Gastroesophageal sphincter (tissue), 4 donors: ENCODE measurements around the gene WFIKKN2. TPM values are rescaled to one million over a fixed set of nuclear protein-coding genes. Genes with fewer than 3 reads are reported as not detected.
"Not testable (repeated sequence)": the region's sequence is repeated elsewhere in the genome, so short reads cannot be mapped to it uniquely, and the experiment has no call there.

Experiments
- ATAC-seq: fragments of 150-250 bp; one replicate; pipeline ENCODE4 v1.9.1; 2016; ENCODE audit warnings: mild to moderate bottlenecking, moderate library complexity
- H3K27ac ChIP-seq, 4 donors: fragments of 200-600 bp; sonication (generic) in 3 of 4; 1 replicate in 3 of 4; 2 replicates in 1 of 4; pipeline ENCODE4 v1.5.1; 2016 to 2019
- H3K27me3 ChIP-seq: fragments of 200-600 bp; sonication (generic); one replicate; pipeline ENCODE4 v1.5.1; 2019
- H3K36me3 ChIP-seq, 2 donors: fragments of 200-600 bp; sonication (generic); one replicate each; pipeline ENCODE4 v1.5.1; 2019; ENCODE audit warnings: control low read depth in 1 of 2
- H3K4me1 ChIP-seq, 3 donors: fragments of 200-600 bp; sonication (generic); 1 replicate in 2 of 3; 2 replicates in 1 of 3; pipeline ENCODE4 v1.5.1; 2016 to 2019; ENCODE audit warnings: control low read depth in 2 of 3
- H3K4me3 ChIP-seq, 2 donors: fragments of 200-600 bp; sonication (generic); one replicate each; pipeline ENCODE4 v1.5.1; 2019; ENCODE audit warnings: mild to moderate bottlenecking in 1 of 2, moderate library complexity in 1 of 2
- H3K9me3 ChIP-seq, 3 donors: fragments of 200-600 bp; sonication (generic); one replicate each; pipeline ENCODE4 v1.5.1; 2017 to 2019; ENCODE audit warnings: control low read depth in 2 of 3
- EP300 ChIP-seq: sonication (generic); formaldehyde crosslinking; IDR thresholded peaks from one replicate; pipeline ENCODE4 v1.6.1; 2017; ENCODE audit warnings: antibody characterized with exemption, mild to moderate bottlenecking
- POLR2A ChIP-seq, 2 donors: fragments of 450-650 bp; IDR thresholded peaks; one replicate each; pipeline ENCODE4 v1.6.1; 2017; ENCODE audit warnings: antibody characterized with exemption in 2 of 2, mild to moderate bottlenecking in 2 of 2, moderate library complexity in 1 of 2
- POLR2AphosphoS5 ChIP-seq: sonication (generic); formaldehyde crosslinking; IDR thresholded peaks from one replicate; pipeline ENCODE4 v1.6.1; 2017; ENCODE audit warnings: antibody characterized with exemption
- WGBS, 2 donors: methylation state at CpG; one replicate each; pipeline ENCODE4 v1.1.5; 2018; ENCODE audit warnings: low coverage in 1 of 2; 5-methylcytosine and 5-hydroxymethylcytosine counted together
- total RNA-seq, 4 donors: library from RNA; depleted of rRNA; stranded (reverse); fragments of >200 nt; gene quantifications; one replicate each; pipeline ENCODE4 v1.1.0, GENCODE V29; 2016
- TF ChIP-seq, protein P1 (sequence below), 4 experiments: fragments of 200-600 bp in 2 of 4; fragments of 450-650 bp in 2 of 4; sonication (generic) in 1 of 4; IDR thresholded peaks; one replicate each; pipeline ENCODE4 v1.5.1; 2017 to 2019; ENCODE audit warnings: antibody characterized with exemption in 4 of 4, mild to moderate bottlenecking in 2 of 4, moderate library complexity in 2 of 4

The WFIKKN2 gene
- total RNA-seq, 4 donors from 2014 or later: 0.16 to 0.69 (median 0.36) TPM

- Histone ChIP-seq H3K36me3 (no peaks in the 10 kb centered on the region), H3K4me1 (no peaks in the 10 kb centered on the region), H3K27me3 (no peaks in the 10 kb centered on the region), H3K4me3 (no peak overlapping the region), H3K9me3 (no peaks in the 10 kb centered on the region), H3K27ac (no peak overlapping the region)
- TF ChIP-seq POLR2AphosphoS5: no peak
- TF ChIP-seq, protein P1, sequence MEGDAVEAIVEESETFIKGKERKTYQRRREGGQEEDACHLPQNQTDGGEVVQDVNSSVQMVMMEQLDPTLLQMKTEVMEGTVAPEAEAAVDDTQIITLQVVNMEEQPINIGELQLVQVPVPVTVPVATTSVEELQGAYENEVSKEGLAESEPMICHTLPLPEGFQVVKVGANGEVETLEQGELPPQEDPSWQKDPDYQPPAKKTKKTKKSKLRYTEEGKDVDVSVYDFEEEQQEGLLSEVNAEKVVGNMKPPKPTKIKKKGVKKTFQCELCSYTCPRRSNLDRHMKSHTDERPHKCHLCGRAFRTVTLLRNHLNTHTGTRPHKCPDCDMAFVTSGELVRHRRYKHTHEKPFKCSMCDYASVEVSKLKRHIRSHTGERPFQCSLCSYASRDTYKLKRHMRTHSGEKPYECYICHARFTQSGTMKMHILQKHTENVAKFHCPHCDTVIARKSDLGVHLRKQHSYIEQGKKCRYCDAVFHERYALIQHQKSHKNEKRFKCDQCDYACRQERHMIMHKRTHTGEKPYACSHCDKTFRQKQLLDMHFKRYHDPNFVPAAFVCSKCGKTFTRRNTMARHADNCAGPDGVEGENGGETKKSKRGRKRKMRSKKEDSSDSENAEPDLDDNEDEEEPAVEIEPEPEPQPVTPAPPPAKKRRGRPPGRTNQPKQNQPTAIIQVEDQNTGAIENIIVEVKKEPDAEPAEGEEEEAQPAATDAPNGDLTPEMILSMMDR (IDR thresholded peaks at IDR 0.05): no peak
- 81 to 82% methylated on average over 6 of the region's 6 CpGs for WGBS, 2 donors
- ATAC-seq: no peak
Measured at GRCh38 chr17:50803676-50804075, 31.7 kb upstream of the WFIKKN2 start.

DNA sequence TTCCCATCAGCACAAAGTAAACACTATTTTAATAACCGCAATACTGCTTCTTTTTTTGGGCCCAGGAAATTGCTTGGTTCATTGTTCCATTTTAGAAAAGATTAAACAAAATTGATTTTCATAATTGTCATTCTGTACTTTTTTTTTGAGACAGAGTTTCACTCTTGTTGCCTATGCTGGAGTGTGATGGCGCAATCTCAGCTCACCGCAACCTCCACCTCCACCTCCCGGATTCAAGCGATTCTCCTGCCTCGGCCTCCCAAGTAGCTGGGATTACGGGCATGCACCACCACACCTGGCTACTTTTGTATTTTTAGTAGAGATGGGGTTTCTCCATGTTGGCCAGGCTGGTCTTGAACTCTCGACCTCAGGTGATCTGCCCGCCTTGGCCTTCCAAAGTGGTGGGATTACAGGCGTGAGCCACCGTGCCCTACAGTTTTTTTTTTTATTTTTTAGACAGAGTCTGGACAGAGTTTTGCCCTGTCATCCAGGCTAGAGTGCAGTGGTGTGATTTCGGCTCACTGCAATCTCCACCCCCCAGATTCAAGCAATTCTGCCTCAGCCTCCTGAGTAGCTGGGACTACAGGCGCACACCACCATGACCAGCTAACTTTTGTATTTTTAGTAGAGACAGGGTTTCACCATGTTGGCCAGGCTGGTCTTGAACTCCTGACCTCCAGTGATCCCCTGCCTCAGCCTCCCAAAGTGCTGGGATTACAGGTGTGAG is 30.5 kb upstream of the WFIKKN2 start:
- whole genome bisulfite sequencing, 2 donors: 92 to 93% methylated on average over 12 to 13 of the region's 13 CpGs
- H3K4me1 ChIP-seq, H3K4me3 ChIP-seq, H3K36me3 ChIP-seq, ATAC-seq, H3K27me3 ChIP-seq, H3K9me3 ChIP-seq, H3K27ac ChIP-seq: not testable (repeated sequence)

- Histone ChIP-seq H3K27ac (no peak overlapping the region), H3K36me3 (no peaks in the 10 kb centered on the region), H3K27me3 (no peaks in the 10 kb centered on the region), H3K9me3 (no peaks in the 10 kb centered on the region), H3K4me3 (no peak overlapping the region), H3K4me1 (no peaks in the 10 kb centered on the region)
- no peak for ATAC-seq
- WGBS, 2 donors: no CpG with 5 or more reads among the region's 6 CpGs
- TF ChIP-seq EP300 (no peak), POLR2A (IDR thresholded peaks at IDR 0.05) (no peak), POLR2AphosphoS5 (no peak)
- TF ChIP-seq, protein P1 (IDR thresholded peaks at IDR 0.05): no peak
Measured at GRCh38 chr17:50805486-50805885, 29.9 kb upstream of the WFIKKN2 start.

- no peak overlapping the region for H3K27ac ChIP-seq
- H3K4me3 ChIP-seq: no peak overlapping the region
- 40% methylated on average over 2 of the region's 11 CpGs; no CpG with 5 or more reads in 1 of the 2 donors for WGBS, 2 donors
- no peaks in the 10 kb centered on the region for H3K9me3 ChIP-seq
- no peaks in the 10 kb centered on the region for H3K36me3 ChIP-seq
- H3K4me1 ChIP-seq: no peaks in the 10 kb centered on the region
- no peaks in the 10 kb centered on the region for H3K27me3 ChIP-seq
- no peak for ATAC-seq
- TF ChIP-seq POLR2AphosphoS5: no peak
- TF ChIP-seq EP300: no peak
- TF ChIP-seq, protein P1 (IDR thresholded peaks at IDR 0.05): no peak
- TF ChIP-seq POLR2A (IDR thresholded peaks at IDR 0.05): no peak
Measured at GRCh38 chr17:50806141-50806643, 29.2 kb upstream of the WFIKKN2 start.

DNA sequence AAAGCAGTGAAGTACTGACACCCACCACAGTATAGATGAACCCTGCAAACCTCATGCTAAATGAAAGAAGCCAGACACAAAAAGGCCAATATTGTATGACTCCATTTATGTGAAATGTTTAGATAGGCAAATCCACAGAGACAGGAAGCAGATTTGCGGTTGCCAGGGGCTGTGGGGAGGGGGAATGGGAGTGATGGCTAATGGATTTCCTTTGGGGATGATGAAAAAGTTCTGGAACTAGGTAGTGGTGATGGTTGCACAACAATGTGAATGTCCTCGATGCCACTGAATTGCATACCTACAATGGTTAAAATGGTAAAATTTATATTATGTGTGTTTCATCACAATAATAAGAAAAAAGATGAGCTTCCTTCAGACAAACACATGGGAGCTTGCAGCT is 28.4 kb upstream of the WFIKKN2 start:
- Histone ChIP-seq H3K9me3 (no peaks in the 10 kb centered on the region), H3K27ac (no peak overlapping the region), H3K36me3 (no peaks in the 10 kb centered on the region), H3K4me3 (no peak overlapping the region), H3K4me1 (no peaks in the 10 kb centered on the region), H3K27me3 (no peaks in the 10 kb centered on the region)
- no peak for TF ChIP-seq POLR2A (IDR thresholded peaks at IDR 0.05)
- no peak for TF ChIP-seq POLR2AphosphoS5
- TF ChIP-seq, protein P1 (IDR thresholded peaks at IDR 0.05): no peak
- no peak for TF ChIP-seq EP300
- 56 to 57% methylated on average over 2 of the region's 2 CpGs for WGBS, 2 donors
- no peak for ATAC-seq
